GM19468 (cell line): Measurements from ENCODE around the gene DEPDC1.
A peak's percentile ranks its signal among the peaks of the same experiment; 100 is the strongest.
"Not testable (repeated sequence)": the region's sequence is repeated elsewhere in the genome, so short reads cannot be mapped to it uniquely, and the experiment has no call there.

Experiments
- ATAC-seq: cut with Tn5 transposase; IDR thresholded peaks from one replicate; pipeline ENCODE4 v1.9.1; 2021; ENCODE audit warnings: mild to moderate bottlenecking, moderate library complexity, moderate number of reproducible peaks; ENCODE audit not compliant: unreplicated experiment; ENCODE audit errors: extremely low read depth

DEPDC1 gene

DNA sequence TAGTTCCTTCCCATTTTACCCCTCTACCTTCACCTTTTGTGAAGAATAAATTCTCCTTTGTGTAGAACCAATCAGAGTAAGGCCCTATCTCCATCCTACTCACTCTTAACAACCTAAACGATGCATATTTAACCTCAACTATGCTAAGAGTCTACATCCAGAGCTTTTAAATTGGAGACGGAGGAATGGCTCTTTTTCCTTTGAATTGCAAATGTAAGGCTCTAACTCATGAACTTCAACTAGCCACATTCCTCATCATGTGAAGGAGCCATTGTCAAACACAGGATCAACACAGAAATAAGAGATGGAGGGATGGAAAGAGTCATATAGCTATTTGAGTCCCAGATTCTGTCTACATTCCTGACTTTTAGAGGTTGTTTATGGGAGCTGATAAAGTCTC is 18.2 kb downstream of the DEPDC1 start:
- no peak for ATAC-seq

DNA sequence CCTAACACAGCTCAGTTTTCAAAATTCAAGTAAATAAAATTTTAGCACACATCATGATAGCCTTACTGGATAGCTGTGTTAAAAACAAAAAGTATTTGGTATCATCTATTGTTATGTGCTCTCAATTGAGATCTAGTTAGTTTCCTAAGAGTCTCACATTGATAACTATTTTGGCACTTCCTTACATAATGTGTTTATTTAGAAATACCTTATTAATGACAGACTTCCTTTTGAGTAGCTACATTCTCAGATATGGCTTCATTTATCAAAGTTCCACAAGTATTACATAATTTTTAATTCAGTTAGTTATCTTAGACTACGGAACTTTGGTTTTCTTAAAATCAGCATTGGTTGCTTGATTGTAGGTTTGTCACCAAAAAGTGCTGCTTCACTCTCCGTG is 20.3 kb downstream of the DEPDC1 start:
- ATAC-seq = not testable (repeated sequence)

DNA sequence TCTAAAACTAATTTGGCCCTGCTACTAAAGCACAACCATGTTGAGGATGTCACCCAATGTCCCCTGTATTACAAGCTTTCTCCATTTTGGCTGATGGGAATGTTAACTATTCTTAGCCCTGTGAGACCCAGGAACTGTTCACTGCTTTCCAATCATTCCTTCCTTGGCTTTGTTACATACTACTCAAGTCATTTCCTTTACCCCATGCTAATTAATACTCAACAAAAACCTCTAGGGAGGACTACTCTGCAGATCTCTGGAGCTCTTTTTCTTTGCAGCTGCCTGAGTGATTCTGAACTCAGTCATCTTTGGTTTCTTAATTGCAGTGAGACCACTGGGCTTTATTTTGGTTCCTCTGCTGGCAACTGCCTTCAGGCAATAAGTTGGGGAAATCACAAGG is 23.8 kb downstream of the DEPDC1 start:
- no peak for ATAC-seq

- no peak for ATAC-seq
Observed at GRCh38 chr1:68470388-68470970, 26.4 kb downstream of the DEPDC1 start.

GRCh38 chr1:68464891-68465290 is 32.0 kb downstream of the DEPDC1 start:
- ATAC-seq = no peak

- no peak for ATAC-seq
Observed at GRCh38 chr1:68460935-68461334, 35.9 kb downstream of the DEPDC1 start.

DNA sequence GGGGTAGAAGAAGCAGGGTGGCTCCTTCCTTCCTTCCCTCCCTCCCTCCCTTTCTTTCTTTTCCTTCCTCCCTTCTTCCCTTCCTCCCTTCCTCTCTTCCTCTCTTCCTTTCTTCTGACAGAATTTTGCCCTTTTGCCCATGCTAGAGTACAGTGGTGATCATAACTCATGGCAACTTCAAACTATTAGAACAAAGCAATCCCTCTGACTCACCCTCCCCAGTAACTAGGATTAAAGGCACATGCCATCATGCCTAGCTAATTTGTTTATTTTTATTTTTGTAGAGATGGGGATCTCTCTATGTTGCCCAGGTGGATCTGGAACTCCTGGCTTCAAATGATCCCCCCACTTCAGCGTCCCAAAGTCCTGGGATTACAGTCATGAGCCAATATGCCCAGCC is 37.1 kb downstream of the DEPDC1 start:
- no peak for ATAC-seq

DNA sequence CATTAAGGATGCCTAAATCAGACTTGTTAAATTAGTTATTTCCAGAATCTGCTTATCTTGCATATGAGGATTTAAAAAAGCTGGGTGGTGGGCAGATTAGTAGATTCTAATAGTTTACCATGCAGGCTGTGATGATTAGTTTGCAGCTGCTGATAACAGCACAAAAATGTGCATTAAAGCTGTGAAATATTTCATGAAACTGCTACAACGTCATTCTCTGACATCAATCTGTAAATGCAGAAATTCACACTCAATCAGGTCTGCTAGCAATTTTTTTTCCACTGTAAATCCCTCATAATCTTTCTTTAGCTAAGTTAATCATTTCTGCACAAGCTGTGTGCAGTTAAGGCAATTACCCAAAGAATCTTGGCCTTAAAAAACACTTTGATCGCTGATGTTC is 37.8 kb downstream of the DEPDC1 start:
- no peak for ATAC-seq

DNA sequence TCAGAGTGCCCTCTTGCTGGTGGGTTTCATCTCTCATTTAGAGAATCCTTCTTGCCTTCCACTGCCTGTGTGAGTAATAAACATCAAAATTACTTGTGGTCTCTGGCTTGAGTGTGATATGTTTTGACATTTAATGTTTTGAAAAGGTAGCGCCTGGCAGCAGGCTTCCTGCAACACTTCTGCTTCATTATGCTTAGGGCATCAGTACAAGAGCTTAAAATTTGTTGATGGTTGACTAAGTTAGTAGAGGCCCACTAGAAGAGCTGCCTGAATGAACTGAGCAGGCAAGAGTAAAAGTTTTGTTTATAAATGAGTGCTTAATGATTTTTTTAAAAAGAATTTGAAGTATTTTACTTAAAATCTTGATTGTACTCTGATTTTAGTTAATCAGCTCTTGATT is 40.7 kb downstream of the DEPDC1 start:
- ATAC-seq = no peak

DNA sequence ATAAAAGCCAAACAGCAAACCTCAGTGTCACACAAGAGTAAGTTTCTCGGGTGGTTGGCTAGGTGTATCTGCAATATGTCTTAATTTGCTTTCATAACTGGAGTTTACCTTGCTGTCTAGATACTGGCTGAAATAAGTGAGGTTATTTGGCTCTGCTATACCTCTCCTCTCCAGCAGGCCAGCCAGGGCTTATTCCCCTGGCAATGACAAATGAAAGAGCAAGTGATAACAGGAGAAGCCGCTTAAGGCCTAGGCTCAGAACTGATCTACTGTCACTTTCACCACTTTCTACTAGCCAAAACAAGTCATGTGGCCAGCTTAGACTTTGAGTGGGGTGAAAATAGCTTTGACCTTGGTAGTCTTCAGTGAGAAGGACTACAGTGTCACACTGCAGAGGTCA is 42.3 kb downstream of the DEPDC1 start:
- no peak for ATAC-seq

GRCh38 chr1:68453060-68453670 is 43.7 kb downstream of the DEPDC1 start:
- ATAC-seq = no peak

DNA sequence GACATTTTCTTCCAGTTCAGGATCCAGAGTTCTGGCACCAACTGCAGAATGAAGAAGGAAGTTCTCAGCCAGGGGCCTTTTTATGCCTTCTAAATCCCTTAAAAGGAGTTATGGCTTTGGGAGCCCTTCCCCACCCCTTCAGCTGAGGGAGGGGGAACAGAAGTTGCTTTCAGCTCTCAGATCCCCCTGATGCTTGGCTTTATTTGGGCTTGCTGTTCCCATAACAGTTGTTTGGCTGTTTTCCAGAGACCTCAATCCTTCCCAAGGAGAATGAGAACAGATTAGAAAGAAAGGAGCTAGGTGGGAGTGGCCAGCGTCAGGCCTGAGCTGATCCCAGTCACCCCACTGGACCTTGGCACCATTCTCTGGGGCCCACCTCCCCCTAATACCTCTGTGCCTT is 47.0 kb downstream of the DEPDC1 start, which contains the start of gene RPE65:
TSS of gene RPE65 (minus strand) at position 54 of the 400 bp plus-strand sequence. CDS start at position 5, 49 bp downstream.
- no peak for ATAC-seq

DNA sequence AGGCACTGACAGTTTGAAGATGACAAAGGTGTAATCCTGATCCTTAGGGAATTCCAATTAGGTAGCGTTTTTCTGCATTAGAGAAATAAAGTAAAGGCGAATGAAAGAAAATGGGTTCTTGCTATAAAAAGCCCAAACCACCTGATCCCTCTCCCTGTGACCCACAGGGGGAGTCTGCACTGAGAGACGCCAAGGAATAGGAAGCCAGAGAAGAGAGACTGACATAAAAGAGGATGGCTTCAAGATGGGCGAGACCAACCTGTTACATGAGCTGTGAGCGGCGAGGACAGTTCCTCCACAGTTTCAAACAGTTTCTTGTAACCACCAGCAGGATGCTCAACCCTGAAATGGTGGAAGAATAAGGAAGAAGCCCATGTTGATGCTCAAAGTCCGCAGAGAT is 48.5 kb downstream of the DEPDC1 start:
- no peak for ATAC-seq

DNA sequence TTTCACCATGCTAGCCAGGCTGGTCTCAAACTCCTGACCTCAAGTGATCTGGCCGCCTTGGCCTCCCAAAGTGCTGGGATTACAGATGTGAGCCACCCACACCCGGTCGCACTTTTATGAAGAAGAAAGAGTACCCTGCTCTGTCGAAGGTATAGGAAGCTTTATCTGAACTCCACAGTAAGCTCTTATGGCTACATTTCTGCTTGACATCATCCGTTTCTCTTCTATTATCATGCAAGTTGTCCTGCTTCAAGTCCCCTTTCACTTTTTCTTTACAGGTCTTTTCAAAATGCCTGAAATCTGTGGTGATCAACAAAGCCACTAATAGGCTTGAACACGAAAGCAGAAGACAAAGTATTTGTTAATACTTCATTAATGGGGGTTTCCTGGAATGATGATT is 51.2 kb downstream of the DEPDC1 start:
- no peak for ATAC-seq

DNA sequence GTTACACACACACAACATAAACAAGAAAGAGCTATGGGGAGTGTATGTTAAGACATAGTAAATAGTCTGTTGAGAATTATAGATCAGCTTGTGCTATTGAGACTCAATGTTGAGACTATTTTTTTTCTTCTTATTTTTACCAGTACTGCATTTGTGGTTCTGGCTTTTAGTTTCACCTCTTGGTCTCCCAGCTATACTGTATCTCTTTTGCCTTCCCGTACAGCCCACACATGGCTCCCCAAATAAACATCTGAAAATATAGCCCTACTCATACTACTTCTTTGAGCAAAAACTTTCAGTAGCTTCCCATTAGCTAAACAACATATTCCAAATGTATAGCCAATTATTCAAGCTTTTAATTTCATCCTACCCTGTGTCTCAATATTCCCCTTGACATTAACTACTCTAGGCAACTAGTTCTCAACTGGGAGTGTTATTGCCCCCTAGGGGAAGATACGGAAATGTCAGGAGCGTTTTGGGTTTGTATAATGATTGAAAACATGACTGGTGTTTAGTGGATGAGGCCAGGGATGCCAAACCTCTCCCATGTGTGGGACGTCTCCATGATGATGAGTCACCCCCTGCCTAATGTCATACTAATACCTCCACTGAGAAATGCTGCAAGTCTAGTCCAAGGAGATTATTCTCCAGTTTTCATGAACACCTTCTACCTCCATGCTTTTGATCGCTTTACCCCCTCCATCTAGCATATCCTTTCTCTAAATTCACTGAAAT is 53.9 kb downstream of the DEPDC1 start:
- peak; percentile 82 for ATAC-seq

DNA sequence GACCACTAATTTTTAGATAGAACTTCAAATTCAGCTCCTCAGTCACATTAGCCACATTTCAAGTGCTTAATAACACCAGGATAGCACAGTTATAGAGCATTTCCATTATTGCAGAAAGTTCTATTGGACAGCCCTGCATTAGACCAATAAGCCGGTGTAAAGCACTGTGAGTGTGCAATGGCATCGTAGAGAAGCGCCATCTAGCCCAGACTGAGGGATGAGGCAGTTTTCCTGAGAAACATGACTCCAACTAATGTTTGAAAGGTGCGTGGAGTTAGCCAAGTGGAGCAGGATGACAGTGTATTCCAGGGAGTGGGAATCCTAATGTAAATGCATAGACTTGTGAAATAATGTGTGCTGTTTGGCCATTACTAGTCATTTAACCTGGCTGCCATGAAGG is 54.9 kb downstream of the DEPDC1 start:
- ATAC-seq = no peak

GRCh38 chr1:68438310-68438709 is 58.6 kb downstream of the DEPDC1 start:
- no peak for ATAC-seq

DNA sequence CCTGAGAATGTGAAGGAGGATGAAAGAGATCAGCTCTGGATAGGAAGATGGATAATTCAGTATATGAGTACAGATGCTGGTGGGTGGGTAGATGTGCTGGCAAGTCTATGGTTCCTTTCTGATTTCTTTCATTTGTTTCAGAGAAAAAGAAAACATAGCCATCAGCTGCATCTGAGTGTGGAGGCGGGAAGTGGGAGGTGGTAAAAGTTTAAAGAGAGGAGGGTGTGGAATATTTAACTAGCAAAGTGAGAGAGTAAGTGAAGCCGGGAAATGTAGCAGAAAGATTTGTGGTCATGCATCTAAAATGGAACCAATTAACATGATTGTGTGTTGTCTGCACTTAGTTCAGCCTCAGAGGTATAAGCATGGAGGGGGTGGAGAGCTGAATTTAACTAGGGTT is 63.5 kb downstream of the DEPDC1 start:
- no peak for ATAC-seq

DNA sequence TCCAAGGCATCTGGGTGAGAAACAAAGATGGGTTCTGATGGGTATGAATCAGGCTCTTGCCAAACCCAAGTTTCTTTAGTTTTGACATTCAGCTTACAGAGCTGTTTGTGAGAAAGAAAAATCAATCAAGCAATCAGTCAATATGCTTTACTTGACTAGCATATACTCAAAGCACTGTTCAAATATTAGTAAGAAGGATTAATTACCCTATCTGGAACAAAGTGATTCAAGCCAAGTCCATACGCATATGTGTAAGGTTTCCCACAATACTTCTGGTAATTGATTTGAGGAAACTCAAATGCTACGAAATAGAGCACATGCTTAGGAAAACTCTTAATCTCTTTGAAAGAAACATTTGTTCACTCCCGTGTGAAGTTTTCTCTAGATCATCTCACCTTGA is 65.8 kb downstream of the DEPDC1 start:
- ATAC-seq = no peak

DNA sequence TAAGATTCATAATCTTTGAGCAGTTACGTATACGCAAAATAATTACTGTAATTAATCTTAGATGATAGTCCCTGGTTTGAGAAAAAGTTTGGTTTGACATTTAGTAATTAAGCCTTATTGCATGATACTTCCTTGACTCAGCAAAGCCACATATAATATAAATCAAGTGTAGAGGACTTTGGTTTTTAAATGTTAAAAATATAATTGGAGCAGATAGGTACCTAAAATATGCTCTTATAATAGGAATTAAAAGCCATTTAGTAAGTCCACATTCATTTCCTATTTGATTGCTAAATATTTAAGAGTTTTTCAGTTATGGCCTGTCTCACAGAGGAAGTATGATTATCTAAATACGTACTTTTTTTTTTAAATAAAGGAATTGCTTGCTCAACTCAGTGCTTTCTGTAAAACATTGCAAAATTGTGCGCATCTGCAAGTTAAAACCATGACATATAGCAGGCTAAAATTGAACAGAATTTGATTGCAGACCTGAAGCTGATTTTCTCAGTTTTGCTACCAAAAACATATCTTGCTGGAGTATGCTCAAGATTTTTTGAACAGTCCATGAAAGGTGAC is 67.6 kb downstream of the DEPDC1 start:
- ATAC-seq = no peak

DNA sequence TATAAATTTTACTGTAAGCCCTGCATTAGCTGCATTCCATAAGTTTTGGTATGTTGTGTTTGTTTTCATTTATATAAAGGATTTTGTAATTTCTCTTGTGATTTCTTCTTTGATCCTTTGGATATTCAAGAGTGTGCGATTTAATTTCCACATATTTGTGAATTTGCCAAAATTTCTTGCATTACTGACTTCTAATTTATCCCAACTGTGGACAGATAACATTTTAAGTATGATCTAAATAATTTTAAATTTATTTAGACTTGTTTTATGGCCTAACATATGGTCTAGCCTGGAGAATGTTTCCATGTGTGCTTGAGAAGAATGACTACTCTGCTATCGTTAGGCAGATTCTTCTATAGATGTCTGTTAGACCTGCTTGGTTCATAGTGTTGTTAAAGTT is 70.3 kb downstream of the DEPDC1 start:
- ATAC-seq = no peak
